Effector memory CD8-positive, alpha-beta T cell (primary cell): ENCODE results near the gene SIGLEC7.

Source experiments
- ATAC-seq: fragments of 150-1000 bp; cut with Tn5 transposase; replicated peaks from 2 replicates; pipeline ENCODE4 v1.10.0; 2021; ENCODE audit warnings: mild to moderate bottlenecking, moderate library complexity
- DNase-seq, 3 experiments: peaks; one replicate each; pipeline ENCODE4 v3.0.0; 2021
- H3K27ac Mint-ChIP-seq, 2 donors: one replicate each; pipeline ENCODE4 v1.8.0; 2022; ENCODE audit warnings: mild to moderate bottlenecking in 2 of 2, mixed read lengths in 2 of 2, moderate library complexity in 2 of 2
- H3K27me3 Mint-ChIP-seq, 2 donors: one replicate each; pipeline ENCODE4 v1.8.0; 2022; ENCODE audit warnings: mixed read lengths in 2 of 2
- H3K36me3 Mint-ChIP-seq: one replicate; pipeline ENCODE4 v1.8.0; 2022; ENCODE audit warnings: mild to moderate bottlenecking, moderate library complexity, mixed read lengths; ENCODE audit not compliant: insufficient read depth
- H3K4me1 Mint-ChIP-seq, 2 donors: one replicate each; pipeline ENCODE4 v1.8.0; 2022; ENCODE audit warnings: low read depth in 2 of 2, mixed read lengths in 2 of 2
- H3K4me3 Mint-ChIP-seq, 2 donors: one replicate each; pipeline ENCODE4 v1.8.0; 2022; ENCODE audit warnings: mild to moderate bottlenecking in 2 of 2, mixed read lengths in 2 of 2, moderate library complexity in 2 of 2
- H3K9me3 Mint-ChIP-seq, 2 donors: one replicate each; pipeline ENCODE4 v1.8.0; 2022; ENCODE audit warnings: mixed read lengths in 2 of 2

Gene SIGLEC7

DNA sequence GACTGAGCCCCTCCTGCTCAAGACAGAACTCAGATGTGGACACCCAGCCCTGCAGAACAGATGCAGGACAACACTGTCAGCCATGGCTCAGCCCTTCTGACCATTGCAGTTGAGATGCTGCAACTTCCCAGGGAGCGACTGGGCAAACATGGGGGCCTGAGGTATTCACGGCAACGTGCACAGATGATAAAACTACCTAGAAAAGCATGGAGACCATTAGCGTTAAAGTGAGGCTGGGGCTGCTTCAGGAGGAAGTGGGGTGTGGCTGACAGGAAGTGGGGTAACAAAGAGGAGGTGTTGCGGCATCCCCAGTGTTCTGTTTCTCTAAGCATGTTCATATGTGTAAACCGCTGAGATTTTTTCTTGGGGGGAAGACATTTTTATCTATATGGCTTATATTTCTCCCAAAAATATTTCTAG is 18.7 kb upstream of the SIGLEC7 start:
- H3K36me3 Mint-ChIP-seq: peaks cover 9% of the 10 kb centered on the region
- peak overlapping the region; percentile 81 to 86 for H3K4me3 Mint-ChIP-seq
- peaks cover 70% of the 10 kb centered on the region in 2 donors for H3K4me1 Mint-ChIP-seq
- peak overlapping the region; percentile 87 to 93 for H3K27ac Mint-ChIP-seq
- no peaks in the 10 kb centered on the region for H3K27me3 Mint-ChIP-seq
- DNase-seq (peak; percentile 45 to 53 (median 51)), ATAC-seq (peak; percentile 95)
- no peaks in the 10 kb centered on the region for H3K9me3 Mint-ChIP-seq

DNA sequence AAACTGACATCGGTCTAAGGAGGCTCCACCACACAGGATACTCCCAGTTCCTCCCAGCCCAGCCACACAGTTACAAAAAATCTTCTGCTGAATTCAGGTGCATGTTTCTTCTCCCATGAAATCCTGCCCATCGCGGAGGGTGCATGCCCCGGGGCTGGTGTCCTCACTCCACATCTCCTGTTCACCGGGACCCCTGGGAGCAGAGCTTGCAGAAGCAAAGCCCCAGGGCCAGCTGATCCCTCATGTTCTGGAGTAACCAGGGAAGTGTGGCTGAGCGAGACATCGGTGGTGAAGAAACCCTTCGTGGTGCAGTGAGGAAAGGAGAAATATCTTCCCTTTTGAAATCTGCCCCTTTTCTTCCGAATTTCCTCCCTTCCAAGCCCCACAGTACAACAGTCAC is 18.3 kb upstream of the SIGLEC7 start:
- no peaks in the 10 kb centered on the region for H3K9me3 Mint-ChIP-seq
- H3K4me3 Mint-ChIP-seq: peak overlapping the region; percentile 81 to 86
- DNase-seq (no peak), ATAC-seq (no peak)
- peaks cover 11% of the 10 kb centered on the region for H3K36me3 Mint-ChIP-seq
- no peaks in the 10 kb centered on the region for H3K27me3 Mint-ChIP-seq
- peak overlapping the region; percentile 87 to 93 for H3K27ac Mint-ChIP-seq
- peaks cover 72 to 73% of the 10 kb centered on the region in 2 donors for H3K4me1 Mint-ChIP-seq

DNA sequence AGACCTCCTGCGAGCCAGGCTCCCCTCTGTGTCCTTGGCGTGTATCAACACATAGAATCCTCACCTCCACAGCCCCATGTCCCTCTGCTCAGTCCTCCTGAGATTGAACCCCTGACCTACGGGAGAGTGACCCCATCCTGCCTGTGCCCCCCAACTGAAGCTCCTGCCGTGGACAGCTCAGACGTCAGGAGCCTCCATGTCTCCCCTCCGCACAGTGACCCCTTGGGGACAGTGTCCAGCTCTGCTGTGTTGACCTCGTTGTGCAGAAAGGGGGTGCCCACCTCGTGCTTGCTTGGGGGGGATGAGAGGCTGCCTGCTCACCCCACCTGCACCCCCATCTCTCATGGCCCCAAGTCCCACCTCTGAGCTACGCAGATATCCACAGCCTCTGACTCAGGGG is 17.9 kb upstream of the SIGLEC7 start:
- H3K27me3 Mint-ChIP-seq: no peaks in the 10 kb centered on the region
- H3K4me3 Mint-ChIP-seq: peak overlapping the region; percentile 81 to 86
- H3K36me3 Mint-ChIP-seq: peaks cover 14% of the 10 kb centered on the region
- H3K27ac Mint-ChIP-seq: peak overlapping the region; percentile 73 to 93
- ATAC-seq (no peak), DNase-seq (no peak)
- H3K4me1 Mint-ChIP-seq: peaks cover 71 to 72% of the 10 kb centered on the region in 2 donors
- no peaks in the 10 kb centered on the region for H3K9me3 Mint-ChIP-seq

DNA sequence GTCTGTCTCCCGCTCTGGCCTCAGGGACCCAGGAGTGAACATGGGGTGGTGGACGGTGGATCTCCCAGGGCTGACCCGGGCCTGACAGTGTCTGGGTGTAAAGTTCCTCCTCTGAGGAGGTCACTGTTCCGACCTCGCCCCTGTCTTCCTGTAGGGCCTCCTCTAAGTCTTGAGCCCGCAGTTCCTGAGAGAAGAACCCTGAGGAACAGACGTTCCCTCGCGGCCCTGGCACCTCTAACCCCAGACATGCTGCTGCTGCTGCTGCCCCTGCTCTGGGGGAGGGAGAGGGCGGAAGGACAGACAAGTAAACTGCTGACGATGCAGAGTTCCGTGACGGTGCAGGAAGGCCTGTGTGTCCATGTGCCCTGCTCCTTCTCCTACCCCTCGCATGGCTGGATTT is 17.4 kb upstream of the SIGLEC7 start, which contains the start of gene SIGLEC9:
Gene SIGLEC9, plus strand, starts transcription at position 178 of the 400 bp plus-strand sequence. Its CDS starts 69 bp downstream, at position 247.
- DNase-seq (no peak), ATAC-seq (no peak)
- H3K27me3 Mint-ChIP-seq: no peaks in the 10 kb centered on the region
- H3K36me3 Mint-ChIP-seq: peaks cover 14% of the 10 kb centered on the region
- peak within 1 kb of the TSS; percentile 81 to 86 for H3K4me3 Mint-ChIP-seq
- no peaks in the 10 kb centered on the region for H3K9me3 Mint-ChIP-seq
- peak within 1 kb of the TSS; percentile 87 to 93 for H3K27ac Mint-ChIP-seq
- H3K4me1 Mint-ChIP-seq: peaks cover 69 to 70% of the 10 kb centered on the region in 2 donors

DNA sequence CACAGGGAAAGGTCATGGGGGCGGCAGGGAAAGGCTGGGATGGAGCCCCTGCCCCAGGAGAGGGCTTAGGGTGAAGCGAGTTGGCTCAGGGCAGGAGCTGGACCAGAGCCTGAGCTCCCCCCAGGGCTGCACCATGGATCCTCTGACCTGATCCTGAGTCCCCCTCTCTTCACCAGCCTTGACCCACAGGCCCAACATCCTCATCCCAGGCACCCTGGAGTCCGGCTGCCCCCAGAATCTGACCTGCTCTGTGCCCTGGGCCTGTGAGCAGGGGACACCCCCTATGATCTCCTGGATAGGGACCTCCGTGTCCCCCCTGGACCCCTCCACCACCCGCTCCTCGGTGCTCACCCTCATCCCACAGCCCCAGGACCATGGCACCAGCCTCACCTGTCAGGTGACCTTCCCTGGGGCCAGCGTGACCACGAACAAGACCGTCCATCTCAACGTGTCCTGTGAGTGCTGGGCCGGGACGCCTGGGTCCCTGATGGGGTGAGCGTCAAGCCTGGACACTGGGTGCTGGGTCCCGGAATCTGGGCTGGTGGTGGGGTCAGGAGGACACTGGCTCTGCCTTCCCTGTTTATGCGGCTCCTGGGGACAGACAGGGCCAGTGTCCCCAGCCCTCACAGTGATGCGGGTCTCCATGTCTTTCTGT is 16.6 kb upstream of the SIGLEC7 start:
- H3K9me3 Mint-ChIP-seq: no peaks in the 10 kb centered on the region
- peaks cover 16% of the 10 kb centered on the region for H3K36me3 Mint-ChIP-seq
- ATAC-seq (no peak), DNase-seq (no peak)
- H3K4me3 Mint-ChIP-seq: peak overlapping the region; percentile 81 to 86
- peaks cover 71 to 74% of the 10 kb centered on the region in 2 donors for H3K4me1 Mint-ChIP-seq
- no peaks in the 10 kb centered on the region for H3K27me3 Mint-ChIP-seq
- H3K27ac Mint-ChIP-seq: peak overlapping the region; percentile 73 to 93

DNA sequence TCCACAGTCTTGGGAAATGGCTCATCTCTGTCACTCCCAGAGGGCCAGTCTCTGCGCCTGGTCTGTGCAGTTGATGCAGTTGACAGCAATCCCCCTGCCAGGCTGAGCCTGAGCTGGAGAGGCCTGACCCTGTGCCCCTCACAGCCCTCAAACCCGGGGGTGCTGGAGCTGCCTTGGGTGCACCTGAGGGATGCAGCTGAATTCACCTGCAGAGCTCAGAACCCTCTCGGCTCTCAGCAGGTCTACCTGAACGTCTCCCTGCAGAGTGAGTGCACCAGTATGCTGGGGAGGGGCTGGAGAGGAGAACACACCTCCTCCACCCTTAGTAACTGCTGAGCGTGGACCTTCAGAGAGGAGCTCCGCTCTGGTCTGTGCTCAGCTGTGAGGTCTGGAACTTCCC is 15.1 kb upstream of the SIGLEC7 start:
- Mint-ChIP-seq H3K36me3 (peaks cover 23% of the 10 kb centered on the region), H3K27me3 (no peaks in the 10 kb centered on the region), H3K9me3 (no peaks in the 10 kb centered on the region), H3K4me3 (peak overlapping the region; percentile 74 to 86), H3K27ac (peak overlapping the region in 1 of 2 donors; percentile 93), H3K4me1 (peaks cover 73 to 77% of the 10 kb centered on the region in 2 donors)
- no peak for ATAC-seq
- no peak for DNase-seq

DNA sequence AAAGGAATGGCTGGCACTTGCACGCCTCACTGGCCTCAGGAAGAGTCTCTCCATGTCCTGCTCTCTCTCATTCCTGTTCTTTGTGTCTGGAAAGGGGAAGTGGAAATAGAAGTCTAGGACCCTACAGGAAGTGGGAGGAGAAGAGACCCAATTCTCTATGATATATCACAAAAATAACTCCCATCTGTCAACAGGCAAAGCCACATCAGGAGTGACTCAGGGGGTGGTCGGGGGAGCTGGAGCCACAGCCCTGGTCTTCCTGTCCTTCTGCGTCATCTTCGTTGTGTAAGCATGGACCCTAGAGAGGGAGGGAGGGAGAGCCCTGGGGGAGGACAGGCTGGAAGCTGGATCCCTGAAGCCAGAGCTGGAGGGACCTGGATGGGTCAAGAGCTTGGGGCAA is 14.3 kb upstream of the SIGLEC7 start:
- H3K27ac Mint-ChIP-seq: peak overlapping the region; percentile 78 to 93
- peak overlapping the region; percentile 74 to 86 for H3K4me3 Mint-ChIP-seq
- H3K36me3 Mint-ChIP-seq: peaks cover 27% of the 10 kb centered on the region
- H3K9me3 Mint-ChIP-seq: no peaks in the 10 kb centered on the region
- H3K4me1 Mint-ChIP-seq: peaks cover 73 to 76% of the 10 kb centered on the region in 2 donors
- no peak for ATAC-seq
- H3K27me3 Mint-ChIP-seq: no peaks in the 10 kb centered on the region
- DNase-seq: no peak

DNA sequence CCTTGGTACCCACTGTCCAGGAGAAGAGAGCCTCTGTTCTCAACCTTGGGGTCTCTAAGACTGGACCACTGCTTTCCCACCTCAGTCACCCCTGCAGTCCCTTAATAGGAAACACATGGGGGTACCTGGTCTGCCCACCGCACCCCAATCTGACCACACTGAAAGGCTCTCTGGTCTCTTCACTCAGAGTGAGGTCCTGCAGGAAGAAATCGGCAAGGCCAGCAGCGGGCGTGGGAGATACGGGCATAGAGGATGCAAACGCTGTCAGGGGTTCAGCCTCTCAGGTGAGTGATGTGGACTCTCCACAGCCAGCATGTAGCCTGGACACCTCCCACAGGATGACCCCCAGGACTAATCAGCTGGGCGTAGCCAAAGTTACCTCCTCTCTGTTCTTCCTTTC is 13.9 kb upstream of the SIGLEC7 start:
- H3K36me3 Mint-ChIP-seq: peaks cover 27% of the 10 kb centered on the region
- no peaks in the 10 kb centered on the region for H3K9me3 Mint-ChIP-seq
- peaks cover 72 to 73% of the 10 kb centered on the region in 2 donors for H3K4me1 Mint-ChIP-seq
- H3K4me3 Mint-ChIP-seq: peak overlapping the region; percentile 74 to 86
- ATAC-seq: no peak
- H3K27me3 Mint-ChIP-seq: no peaks in the 10 kb centered on the region
- H3K27ac Mint-ChIP-seq: peak overlapping the region; percentile 62 to 93
- no peak for DNase-seq

DNA sequence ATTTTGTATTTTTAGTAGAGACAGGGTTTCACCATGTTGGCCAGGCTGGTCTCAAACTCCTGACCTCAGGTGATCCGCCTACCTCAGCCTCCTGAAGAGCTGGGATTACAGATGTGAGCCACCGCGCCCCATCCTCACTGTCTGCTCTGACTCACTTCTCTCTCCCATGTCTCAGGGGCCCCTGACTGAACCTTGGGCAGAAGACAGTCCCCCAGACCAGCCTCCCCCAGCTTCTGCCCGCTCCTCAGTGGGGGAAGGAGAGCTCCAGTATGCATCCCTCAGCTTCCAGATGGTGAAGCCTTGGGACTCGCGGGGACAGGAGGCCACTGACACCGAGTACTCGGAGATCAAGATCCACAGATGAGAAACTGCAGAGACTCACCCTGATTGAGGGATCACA is 12.4 kb upstream of the SIGLEC7 start:
- H3K4me3 Mint-ChIP-seq: peak overlapping the region; percentile 74 to 86
- no peaks in the 10 kb centered on the region for H3K27me3 Mint-ChIP-seq
- H3K36me3 Mint-ChIP-seq: peaks cover 21% of the 10 kb centered on the region
- no peaks in the 10 kb centered on the region for H3K9me3 Mint-ChIP-seq
- H3K4me1 Mint-ChIP-seq: peaks cover 60 to 62% of the 10 kb centered on the region in 2 donors
- peak overlapping the region; percentile 62 to 93 for H3K27ac Mint-ChIP-seq
- DNase-seq (no peak), ATAC-seq (no peak)

DNA sequence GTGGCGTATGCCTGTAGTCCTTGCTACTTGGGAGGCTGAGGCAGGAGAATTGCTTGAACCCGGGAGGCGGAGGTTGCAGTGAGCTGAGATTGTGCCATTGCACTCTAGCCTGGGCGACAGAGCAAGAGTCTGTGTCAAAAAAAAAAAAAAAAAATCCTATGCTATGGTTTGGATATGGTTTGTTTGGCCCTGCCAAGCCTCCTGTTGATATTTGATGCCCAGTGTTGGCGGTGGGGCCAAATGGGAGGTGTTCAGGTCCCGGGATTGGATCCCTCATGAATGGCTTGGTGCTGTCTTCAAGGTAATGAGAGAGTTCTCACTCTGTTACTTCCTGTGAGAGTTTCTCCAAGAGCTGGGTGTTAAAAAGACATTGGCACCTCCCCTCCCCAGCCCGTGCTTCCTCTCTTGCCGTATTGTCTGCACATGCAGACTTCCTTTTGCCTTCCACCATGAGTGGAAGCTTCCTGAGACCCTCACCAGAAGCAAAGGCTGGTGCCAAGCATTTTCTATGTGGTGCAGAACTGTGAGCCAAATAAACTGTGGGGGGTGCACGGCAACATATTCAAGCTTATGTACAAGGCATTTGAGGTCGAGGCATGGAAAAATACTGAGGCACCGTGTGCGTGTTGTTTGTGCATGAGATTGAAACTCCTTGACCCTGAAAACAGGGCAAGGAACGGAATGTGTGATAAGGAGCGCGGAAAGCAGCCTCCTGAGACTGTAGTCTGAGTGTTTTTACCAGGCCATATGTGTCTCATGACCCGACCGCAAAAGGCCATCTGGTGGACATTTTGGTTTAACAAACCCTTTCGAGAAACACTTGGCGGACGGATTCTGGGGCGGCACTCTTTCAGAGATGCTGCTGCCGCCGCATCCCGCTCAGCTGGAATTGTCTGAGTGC is 10.1 kb upstream of the SIGLEC7 start:
- peaks cover 62 to 69% of the 10 kb centered on the region in 2 donors for H3K4me1 Mint-ChIP-seq
- peak; percentile 90 for ATAC-seq

DNA sequence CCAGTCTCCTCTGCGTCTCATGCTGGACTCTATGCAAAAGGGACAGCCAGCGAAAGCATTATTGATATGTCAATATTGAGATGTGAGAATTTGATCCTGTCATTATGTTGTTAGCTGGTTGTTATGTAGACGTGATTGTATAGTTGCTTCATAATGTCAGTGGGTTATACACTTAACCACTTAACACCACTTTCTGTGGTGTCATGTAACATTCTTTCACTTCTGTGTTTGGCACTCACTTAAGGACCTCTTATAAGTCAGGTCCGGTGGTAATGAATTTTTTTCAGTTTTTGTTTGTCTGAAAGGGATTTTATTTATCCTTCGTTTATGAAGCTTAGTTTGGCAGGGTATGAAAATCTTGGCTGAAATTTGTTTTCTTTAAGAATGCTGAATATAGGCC is 7.1 kb upstream of the SIGLEC7 start:
- Mint-ChIP-seq H3K4me1 (peaks cover 58 to 72% of the 10 kb centered on the region in 2 donors), H3K4me3 (peak overlapping the region in 1 of 2 donors; percentile 50), H3K27me3 (no peaks in the 10 kb centered on the region), H3K9me3 (no peaks in the 10 kb centered on the region), H3K27ac (peak overlapping the region in 1 of 2 donors; percentile 47), H3K36me3 (peaks cover 11% of the 10 kb centered on the region)
- ATAC-seq (peak; percentile 28), DNase-seq (no peak)

More for the DNA sequence above, 10.1 kb upstream of the SIGLEC7 start:
- H3K36me3 Mint-ChIP-seq: peaks cover 18% of the 10 kb centered on the region
- peak overlapping the region; percentile 78 to 79 for H3K4me3 Mint-ChIP-seq
- H3K27ac Mint-ChIP-seq: peak overlapping the region; percentile 86 to 90
- no peaks in the 10 kb centered on the region for H3K27me3 Mint-ChIP-seq
- peak; percentile 22 to 45 (median 26) for DNase-seq
- no peaks in the 10 kb centered on the region for H3K9me3 Mint-ChIP-seq

DNA sequence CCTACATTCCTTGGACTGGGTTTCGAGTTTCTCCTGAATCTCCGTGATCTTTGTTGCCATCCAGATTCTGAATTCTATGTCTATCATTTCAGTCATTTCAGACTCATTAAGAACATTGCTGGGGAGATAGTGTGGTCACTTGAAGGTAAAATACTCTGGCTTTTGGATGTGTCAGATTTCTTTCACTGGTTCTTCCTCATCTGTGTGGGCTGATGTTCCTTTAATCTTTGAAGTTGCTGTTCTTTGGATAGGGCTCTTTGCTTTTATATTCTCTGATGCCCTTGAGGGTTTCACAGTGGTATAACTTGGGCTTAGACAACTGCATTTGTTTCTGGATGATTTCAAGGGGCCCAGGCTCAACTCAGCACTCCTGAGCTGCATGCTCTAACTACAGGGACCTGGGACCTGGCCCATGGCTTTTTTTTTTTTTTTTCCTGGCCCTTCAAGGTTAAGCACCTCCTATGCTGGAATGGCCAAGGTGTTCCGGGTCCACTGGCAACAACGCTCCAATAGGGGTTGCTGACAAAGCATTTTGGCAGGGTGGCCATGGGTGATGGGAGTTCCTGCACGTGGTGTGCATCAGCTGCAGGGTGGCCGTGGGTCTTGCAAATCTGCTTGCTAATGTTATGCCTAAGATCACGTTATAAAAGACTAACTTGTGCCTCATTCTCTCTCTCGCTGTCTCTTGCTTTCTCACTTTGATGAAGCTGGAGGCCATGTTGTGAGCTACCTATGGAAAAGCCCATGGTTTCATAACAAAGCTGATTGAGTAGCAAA is 5.9 kb upstream of the SIGLEC7 start:
- Mint-ChIP-seq H3K4me3 (peak overlapping the region; percentile 67 to 76), H3K27ac (peak overlapping the region; percentile 71 to 91), H3K4me1 (peaks cover 56 to 61% of the 10 kb centered on the region in 2 donors), H3K27me3 (peaks cover 0 to 10% of the 10 kb centered on the region in 2 donors), H3K9me3 (no peaks in the 10 kb centered on the region), H3K36me3 (peaks cover 9% of the 10 kb centered on the region)
- no peak for ATAC-seq
- DNase-seq: no peak
